ENCODE data around the gene BACE2.

DNA sequence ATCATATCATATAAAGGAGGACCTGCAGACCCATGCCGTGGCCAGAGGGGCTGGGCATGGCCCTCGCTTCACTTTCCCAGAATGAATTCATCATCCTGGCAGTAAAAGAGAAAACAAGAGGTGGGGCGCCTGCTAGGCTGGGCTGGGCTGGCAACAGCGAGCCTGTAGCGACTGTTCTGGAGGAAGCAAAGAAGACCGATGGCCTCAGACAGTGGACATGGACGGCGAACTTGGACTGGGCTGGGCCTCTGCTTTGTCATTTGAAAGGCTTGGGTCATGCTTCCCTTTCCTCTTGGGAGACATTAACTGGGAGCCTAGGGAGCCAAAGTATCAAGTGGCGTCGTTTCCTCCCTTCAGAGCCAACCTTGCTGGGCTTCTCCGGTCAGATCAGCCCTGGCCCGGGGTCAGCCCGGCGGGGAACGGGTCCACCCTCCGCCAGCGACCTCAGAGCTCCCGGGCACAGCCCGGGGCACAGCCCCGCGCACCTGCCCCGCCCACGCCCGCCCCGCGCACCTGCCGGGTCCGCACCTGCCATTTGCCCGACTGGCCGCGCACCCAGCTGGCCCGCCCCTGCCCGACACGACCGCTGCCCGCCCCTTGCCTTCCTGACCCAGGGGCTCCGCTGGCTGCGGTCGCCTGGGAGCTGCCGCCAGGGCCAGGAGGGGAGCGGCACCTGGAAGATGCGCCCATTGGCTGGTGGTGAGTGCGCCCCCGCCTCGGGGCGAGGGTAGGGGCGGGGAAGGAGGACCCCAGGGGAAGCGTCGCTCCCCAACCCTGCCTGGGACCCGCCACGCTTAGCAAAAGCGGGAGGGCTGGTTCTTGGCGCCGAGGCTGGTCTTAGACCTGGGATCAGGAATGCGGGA lies 148.5 kb downstream of the BACE2 start, which contains the start of gene FAM3B:
- TF ChIP-seq, protein P1, sequence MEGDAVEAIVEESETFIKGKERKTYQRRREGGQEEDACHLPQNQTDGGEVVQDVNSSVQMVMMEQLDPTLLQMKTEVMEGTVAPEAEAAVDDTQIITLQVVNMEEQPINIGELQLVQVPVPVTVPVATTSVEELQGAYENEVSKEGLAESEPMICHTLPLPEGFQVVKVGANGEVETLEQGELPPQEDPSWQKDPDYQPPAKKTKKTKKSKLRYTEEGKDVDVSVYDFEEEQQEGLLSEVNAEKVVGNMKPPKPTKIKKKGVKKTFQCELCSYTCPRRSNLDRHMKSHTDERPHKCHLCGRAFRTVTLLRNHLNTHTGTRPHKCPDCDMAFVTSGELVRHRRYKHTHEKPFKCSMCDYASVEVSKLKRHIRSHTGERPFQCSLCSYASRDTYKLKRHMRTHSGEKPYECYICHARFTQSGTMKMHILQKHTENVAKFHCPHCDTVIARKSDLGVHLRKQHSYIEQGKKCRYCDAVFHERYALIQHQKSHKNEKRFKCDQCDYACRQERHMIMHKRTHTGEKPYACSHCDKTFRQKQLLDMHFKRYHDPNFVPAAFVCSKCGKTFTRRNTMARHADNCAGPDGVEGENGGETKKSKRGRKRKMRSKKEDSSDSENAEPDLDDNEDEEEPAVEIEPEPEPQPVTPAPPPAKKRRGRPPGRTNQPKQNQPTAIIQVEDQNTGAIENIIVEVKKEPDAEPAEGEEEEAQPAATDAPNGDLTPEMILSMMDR (optimal IDR thresholded peaks at IDR 0.05 in 1 of 3, IDR thresholded peaks at IDR 0.05 in 1 of 3, conservative IDR thresholded peaks at IDR 0.05 in 1 of 3; ENCODE audit: extremely low read depth in 1 of 3, insufficient read depth in 2 of 3, low read length in 3 of 3), result no peak
- TF ChIP-seq EZH2 (IDR thresholded peaks at IDR 0.05; ENCODE audit: low read length), result peak; percentile 86

All from keratinocyte (primary cell).